HepG2 (cell line): ENCODE measurements around the gene SPIN1.

Experiments
- BCLAF1 ChIP-seq: fragments of 450-650 bp; IDR thresholded peaks from 2 replicates; pipeline ENCODE4 v1.6.1; 2017; ENCODE audit warnings: mild to moderate bottlenecking
- CC2D1A ChIP-seq: sonication (generic); formaldehyde crosslinking; IDR thresholded peaks from 2 replicates; pipeline ENCODE4 v1.8.1; 2023; ENCODE audit warnings: mild to moderate bottlenecking, missing genetic modification reagents
- CTCF ChIP-seq: sonication (generic); formaldehyde crosslinking; IDR thresholded peaks from 2 replicates; pipeline ENCODE4 v1.5.0; 2020; ENCODE audit warnings: mild to moderate bottlenecking, missing genetic modification reagents, moderate library complexity
- DNMT1 ChIP-seq: sonication (generic); formaldehyde crosslinking; IDR thresholded peaks from 2 replicates; pipeline ENCODE4 v1.5.1; 2020; ENCODE audit warnings: mild to moderate bottlenecking, missing genetic modification reagents
- DNMT3B ChIP-seq: conservative IDR thresholded peaks from 2 replicates; pipeline ENCODE4 v1.6.1; 2016; ENCODE audit warnings: missing biosample characterization, control low read depth
- EZH2 ChIP-seq: conservative IDR thresholded peaks from 2 replicates; pipeline ENCODE4 v1.6.1; 2012; ENCODE audit warnings: mild to moderate bottlenecking, low read depth, low read length, moderate library complexity
- GTF3A ChIP-seq: sonication (generic); formaldehyde crosslinking; conservative IDR thresholded peaks from 2 replicates; pipeline ENCODE4 v1.4.0; 2020; ENCODE audit warnings: mild to moderate bottlenecking, missing genetic modification reagents
- NFYB ChIP-seq: sonication (generic); formaldehyde crosslinking; IDR thresholded peaks from 2 replicates; pipeline ENCODE4 v1.4.0; 2020; ENCODE audit warnings: missing genetic modification reagents
- SMC3 ChIP-seq: IDR thresholded peaks from 2 replicates; pipeline ENCODE4 v1.6.1; 2011; ENCODE audit warnings: low read length, improper control_type of control experiment
- SRY ChIP-seq: sonication (generic); formaldehyde crosslinking; IDR thresholded peaks from 2 replicates; pipeline ENCODE4 v1.8.0; 2022; ENCODE audit warnings: mild to moderate bottlenecking, missing genetic modification reagents
- ZKSCAN5 ChIP-seq: sonication (generic); formaldehyde crosslinking; IDR thresholded peaks from 2 replicates; pipeline ENCODE4 v1.5.1; 2020; ENCODE audit warnings: mild to moderate bottlenecking, missing genetic modification reagents
- ZNF138 ChIP-seq: sonication (generic); formaldehyde crosslinking; IDR thresholded peaks from 2 replicates; pipeline ENCODE4 v1.5.0; 2020; ENCODE audit warnings: mild to moderate bottlenecking, low read depth, missing genetic modification reagents
- ZNF274 ChIP-seq: sonication (generic); formaldehyde crosslinking; IDR thresholded peaks from 2 replicates; pipeline ENCODE4 v1.5.1; 2020; ENCODE audit warnings: mild to moderate bottlenecking, missing genetic modification reagents
- ZNF597 ChIP-seq: sonication (generic); formaldehyde crosslinking; IDR thresholded peaks from 2 replicates; pipeline ENCODE4 v1.5.0; 2020; ENCODE audit warnings: missing genetic modification reagents

GRCh38 chr9:88370346-88370745 lies 17.9 kb upstream of the SPIN1 start:
- no peak for TF ChIP-seq NFYB (CRISPR knock-in tag)
- TF ChIP-seq CTCF (CRISPR knock-in tag): no peak
- TF ChIP-seq EZH2: no peak
- no peak for TF ChIP-seq ZKSCAN5 (CRISPR knock-in tag)
- no peak for TF ChIP-seq SRY (CRISPR knock-in tag)
- no peak for TF ChIP-seq ZNF274 (CRISPR knock-in tag)
- TF ChIP-seq DNMT1: no peak
- TF ChIP-seq ZNF138 (CRISPR knock-in tag): no peak
- TF ChIP-seq DNMT3B (CRISPR knock-in tag): no peak
- no peak for TF ChIP-seq BCLAF1
- no peak for TF ChIP-seq GTF3A (CRISPR knock-in tag)
- no peak for TF ChIP-seq ZNF597 (CRISPR knock-in tag)
- no peak for TF ChIP-seq SMC3
- no peak for TF ChIP-seq CC2D1A (CRISPR knock-in tag)
